VCaP (cell line): Measurements from ENCODE around the gene ZC3H7A.
A peak's percentile ranks its signal among the peaks of the same experiment; 100 is the strongest.

Experiments used
- H3K27ac ChIP-seq: fragments of 450-650 bp; 2 replicates; pipeline ENCODE4 v1.5.1; 2017
- CTCF ChIP-seq: fragments of 450-650 bp; conservative IDR thresholded peaks from 2 replicates; pipeline ENCODE4 v1.5.1; 2017; ENCODE audit warnings: mild to moderate bottlenecking, moderate library complexity

ZC3H7A gene

GRCh38 chr16:11797957-11798299, 870 bp upstream of the ZC3H7A start:
- H3K27ac ChIP-seq, result peak overlapping the region; percentile 92
- no peak for TF ChIP-seq CTCF

- TF ChIP-seq CTCF, result no peak
- peak overlapping the region; percentile 92 for H3K27ac ChIP-seq
These were observed 562 bp downstream of the ZC3H7A start for GRCh38 chr16:11796227-11797165.

GRCh38 chr16:11795887-11796226, 1.2 kb downstream of the ZC3H7A start:
- H3K27ac ChIP-seq, result peak overlapping the region; percentile 92
- TF ChIP-seq CTCF, result no peak

- no peak for TF ChIP-seq CTCF
- H3K27ac ChIP-seq, result peak overlapping the region; percentile 92
These were observed 1.8 kb downstream of the ZC3H7A start for GRCh38 chr16:11794996-11795886.

GRCh38 chr16:11794447-11794846, 2.6 kb downstream of the ZC3H7A start:
- no peak overlapping the region for H3K27ac ChIP-seq
- no peak for TF ChIP-seq CTCF

GRCh38 chr16:11793840-11794239, 3.2 kb downstream of the ZC3H7A start:
- no peak for TF ChIP-seq CTCF
- H3K27ac ChIP-seq, result no peak overlapping the region
